A549 (cell line): ENCODE data around the gene CACNG7.

Source experiments
- EP300 ChIP-seq, 2 experiments: fragments of >200 bp; sonication (Bioruptor Twin); formaldehyde crosslinking; IDR thresholded peaks; 2 replicates in 1 of 2; 3 replicates in 1 of 2; pipeline ENCODE4 v1.6.1; 2016 to 2017
- JUN ChIP-seq, 2 experiments: fragments of >200 bp; sonication (Bioruptor Twin); formaldehyde crosslinking; IDR thresholded peaks; 2 replicates in 1 of 2; 3 replicates in 1 of 2; pipeline ENCODE4 v1.6.1; 2016 to 2017
- JUNB ChIP-seq: fragments of >200 bp; sonication (Bioruptor Twin); formaldehyde crosslinking; IDR thresholded peaks from 2 replicates; pipeline ENCODE4 v1.6.1; 2016
- MYC ChIP-seq: IDR thresholded peaks from 2 replicates; pipeline ENCODE4 v1.6.1; 2012; ENCODE audit warnings: mild to moderate bottlenecking, inconsistent platforms, low read length, improper control_type of control experiment, borderline replicate concordance
- POLR2A ChIP-seq: IDR thresholded peaks from 2 replicates; pipeline ENCODE4 v1.6.1; 2012; ENCODE audit warnings: mild to moderate bottlenecking, low read length
- RAD21 ChIP-seq, 2 experiments: fragments of >200 bp in 1 of 2; sonication (Bioruptor Twin) in 1 of 2; formaldehyde crosslinking in 1 of 2; IDR thresholded peaks in 1 of 2; conservative IDR thresholded peaks in 1 of 2; 2 replicates in 1 of 2; 3 replicates in 1 of 2; pipeline ENCODE4 v1.6.1; 2012 to 2018; ENCODE audit warnings: inconsistent platforms in 1 of 2
- TF ChIP-seq, protein P1 (sequence below): fragments of >200 bp; sonication (Bioruptor Twin); formaldehyde crosslinking; IDR thresholded peaks from 3 replicates; pipeline ENCODE4 v1.5.1; 2016
- TF ChIP-seq, protein P2 (sequence below): fragments of 200-600 bp; sonication (generic); IDR thresholded peaks from 2 replicates; pipeline ENCODE4 v1.6.1; 2016; ENCODE audit warnings: antibody characterized with exemption, mild to moderate bottlenecking, moderate library complexity

DNA sequence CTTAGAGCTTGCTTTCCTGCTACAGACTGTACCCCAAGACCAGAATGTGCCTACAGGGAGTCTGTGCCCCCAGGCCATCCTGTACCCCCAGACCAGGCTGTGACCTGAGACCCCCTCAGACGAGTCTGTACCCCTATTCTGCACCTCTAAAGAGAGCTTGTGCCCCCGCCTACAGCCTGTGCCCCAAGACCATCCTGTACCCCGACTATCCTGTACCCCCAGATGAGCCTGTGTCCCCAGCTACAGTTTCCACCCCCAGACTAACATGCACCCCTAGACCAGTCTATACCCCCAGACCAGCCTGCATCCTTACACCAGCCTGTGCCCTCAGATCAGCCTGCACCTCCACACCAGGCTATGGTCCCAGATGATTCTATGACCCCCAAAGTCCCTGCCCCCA, 84.4 kb downstream of the CACNG7 start:
- TF ChIP-seq, protein P1, sequence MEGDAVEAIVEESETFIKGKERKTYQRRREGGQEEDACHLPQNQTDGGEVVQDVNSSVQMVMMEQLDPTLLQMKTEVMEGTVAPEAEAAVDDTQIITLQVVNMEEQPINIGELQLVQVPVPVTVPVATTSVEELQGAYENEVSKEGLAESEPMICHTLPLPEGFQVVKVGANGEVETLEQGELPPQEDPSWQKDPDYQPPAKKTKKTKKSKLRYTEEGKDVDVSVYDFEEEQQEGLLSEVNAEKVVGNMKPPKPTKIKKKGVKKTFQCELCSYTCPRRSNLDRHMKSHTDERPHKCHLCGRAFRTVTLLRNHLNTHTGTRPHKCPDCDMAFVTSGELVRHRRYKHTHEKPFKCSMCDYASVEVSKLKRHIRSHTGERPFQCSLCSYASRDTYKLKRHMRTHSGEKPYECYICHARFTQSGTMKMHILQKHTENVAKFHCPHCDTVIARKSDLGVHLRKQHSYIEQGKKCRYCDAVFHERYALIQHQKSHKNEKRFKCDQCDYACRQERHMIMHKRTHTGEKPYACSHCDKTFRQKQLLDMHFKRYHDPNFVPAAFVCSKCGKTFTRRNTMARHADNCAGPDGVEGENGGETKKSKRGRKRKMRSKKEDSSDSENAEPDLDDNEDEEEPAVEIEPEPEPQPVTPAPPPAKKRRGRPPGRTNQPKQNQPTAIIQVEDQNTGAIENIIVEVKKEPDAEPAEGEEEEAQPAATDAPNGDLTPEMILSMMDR: no peak
- TF ChIP-seq, protein P2, sequence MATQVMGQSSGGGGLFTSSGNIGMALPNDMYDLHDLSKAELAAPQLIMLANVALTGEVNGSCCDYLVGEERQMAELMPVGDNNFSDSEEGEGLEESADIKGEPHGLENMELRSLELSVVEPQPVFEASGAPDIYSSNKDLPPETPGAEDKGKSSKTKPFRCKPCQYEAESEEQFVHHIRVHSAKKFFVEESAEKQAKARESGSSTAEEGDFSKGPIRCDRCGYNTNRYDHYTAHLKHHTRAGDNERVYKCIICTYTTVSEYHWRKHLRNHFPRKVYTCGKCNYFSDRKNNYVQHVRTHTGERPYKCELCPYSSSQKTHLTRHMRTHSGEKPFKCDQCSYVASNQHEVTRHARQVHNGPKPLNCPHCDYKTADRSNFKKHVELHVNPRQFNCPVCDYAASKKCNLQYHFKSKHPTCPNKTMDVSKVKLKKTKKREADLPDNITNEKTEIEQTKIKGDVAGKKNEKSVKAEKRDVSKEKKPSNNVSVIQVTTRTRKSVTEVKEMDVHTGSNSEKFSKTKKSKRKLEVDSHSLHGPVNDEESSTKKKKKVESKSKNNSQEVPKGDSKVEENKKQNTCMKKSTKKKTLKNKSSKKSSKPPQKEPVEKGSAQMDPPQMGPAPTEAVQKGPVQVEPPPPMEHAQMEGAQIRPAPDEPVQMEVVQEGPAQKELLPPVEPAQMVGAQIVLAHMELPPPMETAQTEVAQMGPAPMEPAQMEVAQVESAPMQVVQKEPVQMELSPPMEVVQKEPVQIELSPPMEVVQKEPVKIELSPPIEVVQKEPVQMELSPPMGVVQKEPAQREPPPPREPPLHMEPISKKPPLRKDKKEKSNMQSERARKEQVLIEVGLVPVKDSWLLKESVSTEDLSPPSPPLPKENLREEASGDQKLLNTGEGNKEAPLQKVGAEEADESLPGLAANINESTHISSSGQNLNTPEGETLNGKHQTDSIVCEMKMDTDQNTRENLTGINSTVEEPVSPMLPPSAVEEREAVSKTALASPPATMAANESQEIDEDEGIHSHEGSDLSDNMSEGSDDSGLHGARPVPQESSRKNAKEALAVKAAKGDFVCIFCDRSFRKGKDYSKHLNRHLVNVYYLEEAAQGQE: no peak
- TF ChIP-seq MYC: no peak
- TF ChIP-seq RAD21 (conservative IDR thresholded peaks at IDR 0.05 in 1 of 2, IDR thresholded peaks at IDR 0.05 in 1 of 2): no peak
- TF ChIP-seq EP300 (IDR thresholded peaks at IDR 0.05): no peak
- no peak for TF ChIP-seq JUN (IDR thresholded peaks at IDR 0.05)
- TF ChIP-seq POLR2A: no peak
- no peak for TF ChIP-seq JUNB
